Colonic mucosa (tissue), 4 donors: ENCODE measurements around the gene CACNG6. TPM values are rescaled to one million over a fixed set of nuclear protein-coding genes. Genes with fewer than 3 reads are reported as not detected.

Experiments
- DNase-seq: peaks from one replicate; pipeline ENCODE4 v3.0.0-alpha.2; 2020
- H3K27ac ChIP-seq: fragments of 200-600 bp; one replicate; pipeline ENCODE4 v1.8.0; 2021
- H3K27me3 ChIP-seq: fragments of 200-600 bp; one replicate; pipeline ENCODE4 v1.8.0; 2021
- H3K36me3 ChIP-seq: fragments of 200-600 bp; one replicate; pipeline ENCODE4 v1.8.0; 2021
- H3K4me1 ChIP-seq: fragments of 200-600 bp; one replicate; pipeline ENCODE4 v1.8.0; 2021; ENCODE audit warnings: mild to moderate bottlenecking
- H3K4me3 ChIP-seq: fragments of 200-600 bp; one replicate; pipeline ENCODE4 v1.8.0; 2021
- H3K9ac ChIP-seq, 2 donors: one replicate each; pipeline ENCODE4 v1.7.0; 2013; ENCODE audit warnings: control low read depth in 2 of 2, low read depth in 2 of 2, low read length in 2 of 2
- H3K9me3 ChIP-seq: fragments of 200-600 bp; one replicate; pipeline ENCODE4 v1.8.0; 2021
- CTCF ChIP-seq: fragments of 200-600 bp; IDR thresholded peaks from one replicate; pipeline ENCODE4 v1.8.0; 2022; ENCODE audit warnings: antibody characterized with exemption, mild to moderate bottlenecking
- intact Hi-C: fragments of 100-400 bp; cut with DNase I; formaldehyde crosslinking; loops from one replicate; pipeline ENCODE4 v1.14.1; 2022
- total RNA-seq, 2 donors: library from RNA; stranded (reverse); fragmentation: NEBNext Ultra II Directional in 1 of 2; extraction: Animal tissue kit (Norgen Biotek cat#: 25700) in 1 of 2; gene quantifications; one replicate each; pipeline ENCODE4 v1.2.1, GENCODE V29; 2021
- donor health status: healthy.
- donor health status: DM: no; HTN: no; CAD: no.
- donor health status: DM: no; HTN: no; CAD: no.

The CACNG6 gene
- total RNA-seq, 2 donors from 2014 or later: not detected

- DNase-seq: no peak
- TF ChIP-seq CTCF: no peak
- H3K4me3 ChIP-seq: no peak overlapping the region
- intact Hi-C loops: no loop called here
- no peaks in the 10 kb centered on the region for H3K4me1 ChIP-seq
- no peak overlapping the region for H3K27ac ChIP-seq
- H3K9me3 ChIP-seq: no peaks in the 10 kb centered on the region
- no peaks in the 10 kb centered on the region for H3K36me3 ChIP-seq
- H3K9ac ChIP-seq: no peak overlapping the region
- no peaks in the 10 kb centered on the region for H3K27me3 ChIP-seq
Observed at GRCh38 chr19:53971673-53972072, 19.8 kb upstream of the CACNG6 start.

DNA sequence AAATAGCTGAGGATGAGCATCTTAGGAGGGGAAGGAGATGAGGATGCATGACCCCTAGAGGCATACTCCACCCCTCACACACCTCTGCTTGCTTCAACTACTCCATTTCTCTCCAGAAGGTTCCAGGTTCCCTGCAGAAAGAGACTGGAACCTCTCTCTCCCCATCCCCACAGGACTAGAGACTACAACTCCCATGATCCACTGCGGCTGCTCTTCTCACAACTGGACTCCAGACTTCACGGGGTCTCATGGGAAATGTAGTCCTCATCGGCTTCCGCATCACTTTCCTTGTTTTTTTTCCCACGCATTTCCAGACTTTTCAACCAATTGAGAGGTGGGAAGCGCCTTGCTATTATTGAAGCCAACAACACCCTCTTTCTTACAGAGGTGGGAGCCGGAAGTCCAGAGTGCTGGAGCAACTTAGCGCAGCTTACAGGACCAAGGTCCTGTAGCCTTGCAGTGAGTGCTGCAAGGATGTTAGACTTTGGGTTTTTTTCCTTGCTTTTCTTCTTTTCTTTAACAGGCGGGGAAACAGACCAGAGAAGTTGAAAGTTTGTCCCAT, 13.9 kb upstream of the CACNG6 start:
- Histone ChIP-seq H3K9ac (no peak overlapping the region), H3K27me3 (peaks cover 33% of the 10 kb centered on the region), H3K4me1 (no peaks in the 10 kb centered on the region), H3K9me3 (no peaks in the 10 kb centered on the region), H3K4me3 (peak overlapping the region; percentile 3), H3K27ac (no peak overlapping the region), H3K36me3 (no peaks in the 10 kb centered on the region)
- peak; percentile 81 for DNase-seq
- intact Hi-C loops: no loop called here
- no peak for TF ChIP-seq CTCF

- Histone ChIP-seq H3K9ac (no peak overlapping the region), H3K27me3 (peaks cover 35% of the 10 kb centered on the region), H3K27ac (no peak overlapping the region), H3K36me3 (no peaks in the 10 kb centered on the region), H3K4me3 (peak overlapping the region; percentile 3), H3K9me3 (no peaks in the 10 kb centered on the region), H3K4me1 (no peaks in the 10 kb centered on the region)
- no peak for DNase-seq
- intact Hi-C loops: no loop called here
- no peak for TF ChIP-seq CTCF
Observed at GRCh38 chr19:53977991-53978731, 13.3 kb upstream of the CACNG6 start.

- no peaks in the 10 kb centered on the region for H3K4me1 ChIP-seq
- H3K9ac ChIP-seq: no peak overlapping the region
- peaks cover 43% of the 10 kb centered on the region for H3K27me3 ChIP-seq
- no peak overlapping the region for H3K27ac ChIP-seq
- no peak overlapping the region for H3K4me3 ChIP-seq
- no peaks in the 10 kb centered on the region for H3K36me3 ChIP-seq
- no peak for TF ChIP-seq CTCF
- no peaks in the 10 kb centered on the region for H3K9me3 ChIP-seq
- no peak for DNase-seq
- intact Hi-C loops: no loop called here
Observed at GRCh38 chr19:53978975-53979801, 12.2 kb upstream of the CACNG6 start.

- no peak overlapping the region for H3K4me3 ChIP-seq
- H3K4me1 ChIP-seq: no peaks in the 10 kb centered on the region
- peaks cover 43% of the 10 kb centered on the region for H3K27me3 ChIP-seq
- intact Hi-C loops: no loop called here
- TF ChIP-seq CTCF: no peak
- no peak overlapping the region for H3K27ac ChIP-seq
- no peaks in the 10 kb centered on the region for H3K9me3 ChIP-seq
- peak; percentile 35 for DNase-seq
- H3K36me3 ChIP-seq: no peaks in the 10 kb centered on the region
- H3K9ac ChIP-seq: no peak overlapping the region
Observed at GRCh38 chr19:53980539-53981375, 10.7 kb upstream of the CACNG6 start.
